Measurements from ENCODE around the gene CALR3. TPM values are rescaled to one million over a fixed set of nuclear protein-coding genes. Genes with fewer than 3 reads are reported as not detected.

The CALR3 gene
- total and polyA plus RNA-seq, 2 of the 13 experiments (the other 11 are each of a cell fraction or from before 2014, with no cell fraction given) = not detected

DNA sequence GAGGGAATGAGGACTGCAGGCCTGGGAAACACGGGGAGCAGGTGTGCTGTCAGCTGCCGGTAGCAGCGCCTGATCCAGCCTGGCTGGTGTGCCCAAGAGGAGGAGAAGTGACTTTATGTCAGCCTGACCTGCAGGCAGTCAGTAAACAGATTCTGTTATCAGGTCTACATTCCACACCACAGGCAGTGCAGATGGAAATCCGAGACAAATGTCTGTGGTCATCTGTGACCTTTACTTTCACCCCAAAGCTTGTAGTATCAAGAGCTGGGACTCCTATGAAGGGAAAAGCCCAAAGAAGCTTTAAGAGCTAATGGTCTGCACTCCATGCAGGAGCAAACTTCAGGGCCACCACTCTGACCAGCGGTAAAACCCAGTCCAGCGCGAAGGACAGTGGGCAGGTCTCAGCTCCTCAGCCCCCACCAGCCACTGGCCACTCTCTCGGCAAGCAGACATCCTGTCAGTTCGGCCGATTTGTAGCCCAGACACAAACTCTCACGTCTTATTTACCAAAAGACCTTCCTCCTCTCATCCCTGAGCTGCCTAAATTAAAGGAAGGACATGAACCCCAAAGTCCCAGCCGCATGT is 31.9 kb downstream of the CALR3 start (continued):
- TF ChIP-seq, protein P1, sequence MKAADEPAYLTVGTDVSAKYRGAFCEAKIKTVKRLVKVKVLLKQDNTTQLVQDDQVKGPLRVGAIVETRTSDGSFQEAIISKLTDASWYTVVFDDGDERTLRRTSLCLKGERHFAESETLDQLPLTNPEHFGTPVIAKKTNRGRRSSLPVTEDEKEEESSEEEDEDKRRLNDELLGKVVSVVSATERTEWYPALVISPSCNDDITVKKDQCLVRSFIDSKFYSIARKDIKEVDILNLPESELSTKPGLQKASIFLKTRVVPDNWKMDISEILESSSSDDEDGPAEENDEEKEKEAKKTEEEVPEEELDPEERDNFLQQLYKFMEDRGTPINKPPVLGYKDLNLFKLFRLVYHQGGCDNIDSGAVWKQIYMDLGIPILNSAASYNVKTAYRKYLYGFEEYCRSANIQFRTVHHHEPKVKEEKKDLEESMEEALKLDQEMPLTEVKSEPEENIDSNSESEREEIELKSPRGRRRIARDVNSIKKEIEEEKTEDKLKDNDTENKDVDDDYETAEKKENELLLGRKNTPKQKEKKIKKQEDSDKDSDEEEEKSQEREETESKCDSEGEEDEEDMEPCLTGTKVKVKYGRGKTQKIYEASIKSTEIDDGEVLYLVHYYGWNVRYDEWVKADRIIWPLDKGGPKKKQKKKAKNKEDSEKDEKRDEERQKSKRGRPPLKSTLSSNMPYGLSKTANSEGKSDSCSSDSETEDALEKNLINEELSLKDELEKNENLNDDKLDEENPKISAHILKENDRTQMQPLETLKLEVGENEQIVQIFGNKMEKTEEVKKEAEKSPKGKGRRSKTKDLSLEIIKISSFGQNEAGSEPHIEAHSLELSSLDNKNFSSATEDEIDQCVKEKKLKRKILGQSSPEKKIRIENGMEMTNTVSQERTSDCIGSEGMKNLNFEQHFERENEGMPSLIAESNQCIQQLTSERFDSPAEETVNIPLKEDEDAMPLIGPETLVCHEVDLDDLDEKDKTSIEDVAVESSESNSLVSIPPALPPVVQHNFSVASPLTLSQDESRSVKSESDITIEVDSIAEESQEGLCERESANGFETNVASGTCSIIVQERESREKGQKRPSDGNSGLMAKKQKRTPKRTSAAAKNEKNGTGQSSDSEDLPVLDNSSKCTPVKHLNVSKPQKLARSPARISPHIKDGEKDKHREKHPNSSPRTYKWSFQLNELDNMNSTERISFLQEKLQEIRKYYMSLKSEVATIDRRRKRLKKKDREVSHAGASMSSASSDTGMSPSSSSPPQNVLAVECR (CRISPR knock-in tag; IDR thresholded peaks at IDR 0.05; ENCODE audit: borderline replicate concordance) = peak; percentile 61; the same call in 1 of the 2 replicates
- TF ChIP-seq, protein P2, sequence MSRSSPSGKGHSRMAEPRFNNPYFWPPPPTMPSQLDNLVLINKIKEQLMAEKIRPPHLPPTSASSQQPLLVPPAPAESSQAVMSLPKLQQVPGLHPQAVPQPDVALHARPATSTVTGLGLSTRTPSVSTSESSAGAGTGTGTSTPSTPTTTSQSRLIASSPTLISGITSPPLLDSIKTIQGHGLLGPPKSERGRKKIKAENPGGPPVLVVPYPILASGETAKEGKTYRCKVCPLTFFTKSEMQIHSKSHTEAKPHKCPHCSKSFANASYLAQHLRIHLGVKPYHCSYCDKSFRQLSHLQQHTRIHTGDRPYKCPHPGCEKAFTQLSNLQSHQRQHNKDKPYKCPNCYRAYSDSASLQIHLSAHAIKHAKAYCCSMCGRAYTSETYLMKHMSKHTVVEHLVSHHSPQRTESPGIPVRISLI (CRISPR knock-in tag; IDR thresholded peaks at IDR 0.05; ENCODE audit: borderline replicate concordance) = 0 out of 2 replicates have a peak, but pooled peaks have one; percentile 16
- TF ChIP-seq HMGA1 (CRISPR knock-in tag; conservative IDR thresholded peaks at IDR 0.05) (no peak), NCOA2 (CRISPR knock-in tag; IDR thresholded peaks at IDR 0.05) (peak; percentile 44; the same call in 1 of the 2 replicates), STAG1 (CRISPR knock-in tag; IDR thresholded peaks at IDR 0.05) (peak; percentile 15; the same call in 1 of the 2 replicates), MAFG (CRISPR knock-in tag; IDR thresholded peaks at IDR 0.05) (no peak), ZNF552 (CRISPR knock-in tag; IDR thresholded peaks at IDR 0.05; ENCODE audit: borderline replicate concordance) (0 out of 2 replicates have a peak, but pooled peaks have one; percentile 33), NKX3-1 (CRISPR knock-in tag; IDR thresholded peaks at IDR 0.05) (no peak), NFKBIZ (CRISPR knock-in tag; IDR thresholded peaks at IDR 0.05) (no peak), CEBPG (CRISPR knock-in tag; IDR thresholded peaks at IDR 0.05) (peak; percentile 43), MYC (CRISPR knock-in tag; IDR thresholded peaks at IDR 0.05; ENCODE audit: borderline replicate concordance) (peak; percentile 59; the same call in 1 of the 2 replicates), HMG20B (CRISPR knock-in tag; conservative IDR thresholded peaks at IDR 0.05) (0 out of 2 replicates have a peak, but pooled peaks have one; percentile 18), ZNF296 (CRISPR knock-in tag; conservative IDR thresholded peaks at IDR 0.05) (0 out of 2 replicates have a peak, but pooled peaks have one; percentile 60), REPIN1 (CRISPR knock-in tag; IDR thresholded peaks at IDR 0.05; ENCODE audit: borderline replicate concordance, low read depth) (peak; percentile 75; the same call in 1 of the 2 replicates), ZNF724P (CRISPR knock-in tag; IDR thresholded peaks at IDR 0.05; ENCODE audit: borderline replicate concordance) (no peak), SCMH1 (CRISPR knock-in tag; IDR thresholded peaks at IDR 0.05; ENCODE audit: borderline replicate concordance) (no peak), NR2F6 (IDR thresholded peaks at IDR 0.05) (peak; percentile 82), NR2F6 (CRISPR knock-in tag; IDR thresholded peaks at IDR 0.05) (peak; percentile 92)
- TF ChIP-seq, protein P3, sequence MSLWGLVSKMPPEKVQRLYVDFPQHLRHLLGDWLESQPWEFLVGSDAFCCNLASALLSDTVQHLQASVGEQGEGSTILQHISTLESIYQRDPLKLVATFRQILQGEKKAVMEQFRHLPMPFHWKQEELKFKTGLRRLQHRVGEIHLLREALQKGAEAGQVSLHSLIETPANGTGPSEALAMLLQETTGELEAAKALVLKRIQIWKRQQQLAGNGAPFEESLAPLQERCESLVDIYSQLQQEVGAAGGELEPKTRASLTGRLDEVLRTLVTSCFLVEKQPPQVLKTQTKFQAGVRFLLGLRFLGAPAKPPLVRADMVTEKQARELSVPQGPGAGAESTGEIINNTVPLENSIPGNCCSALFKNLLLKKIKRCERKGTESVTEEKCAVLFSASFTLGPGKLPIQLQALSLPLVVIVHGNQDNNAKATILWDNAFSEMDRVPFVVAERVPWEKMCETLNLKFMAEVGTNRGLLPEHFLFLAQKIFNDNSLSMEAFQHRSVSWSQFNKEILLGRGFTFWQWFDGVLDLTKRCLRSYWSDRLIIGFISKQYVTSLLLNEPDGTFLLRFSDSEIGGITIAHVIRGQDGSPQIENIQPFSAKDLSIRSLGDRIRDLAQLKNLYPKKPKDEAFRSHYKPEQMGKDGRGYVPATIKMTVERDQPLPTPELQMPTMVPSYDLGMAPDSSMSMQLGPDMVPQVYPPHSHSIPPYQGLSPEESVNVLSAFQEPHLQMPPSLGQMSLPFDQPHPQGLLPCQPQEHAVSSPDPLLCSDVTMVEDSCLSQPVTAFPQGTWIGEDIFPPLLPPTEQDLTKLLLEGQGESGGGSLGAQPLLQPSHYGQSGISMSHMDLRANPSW (CRISPR knock-in tag; IDR thresholded peaks at IDR 0.05; ENCODE audit: borderline replicate concordance) = no peak
- TF ChIP-seq, protein P4, sequence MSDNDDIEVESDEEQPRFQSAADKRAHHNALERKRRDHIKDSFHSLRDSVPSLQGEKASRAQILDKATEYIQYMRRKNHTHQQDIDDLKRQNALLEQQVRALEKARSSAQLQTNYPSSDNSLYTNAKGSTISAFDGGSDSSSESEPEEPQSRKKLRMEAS (IDR thresholded peaks at IDR 0.05) = 0 out of 2 replicates have a peak, but pooled peaks have one; percentile 20
- TF ChIP-seq, protein P5, sequence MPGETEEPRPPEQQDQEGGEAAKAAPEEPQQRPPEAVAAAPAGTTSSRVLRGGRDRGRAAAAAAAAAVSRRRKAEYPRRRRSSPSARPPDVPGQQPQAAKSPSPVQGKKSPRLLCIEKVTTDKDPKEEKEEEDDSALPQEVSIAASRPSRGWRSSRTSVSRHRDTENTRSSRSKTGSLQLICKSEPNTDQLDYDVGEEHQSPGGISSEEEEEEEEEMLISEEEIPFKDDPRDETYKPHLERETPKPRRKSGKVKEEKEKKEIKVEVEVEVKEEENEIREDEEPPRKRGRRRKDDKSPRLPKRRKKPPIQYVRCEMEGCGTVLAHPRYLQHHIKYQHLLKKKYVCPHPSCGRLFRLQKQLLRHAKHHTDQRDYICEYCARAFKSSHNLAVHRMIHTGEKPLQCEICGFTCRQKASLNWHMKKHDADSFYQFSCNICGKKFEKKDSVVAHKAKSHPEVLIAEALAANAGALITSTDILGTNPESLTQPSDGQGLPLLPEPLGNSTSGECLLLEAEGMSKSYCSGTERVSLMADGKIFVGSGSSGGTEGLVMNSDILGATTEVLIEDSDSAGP (CRISPR knock-in tag; IDR thresholded peaks at IDR 0.05; ENCODE audit: borderline replicate concordance) = peak; percentile 65
